ENCODE data around the gene MTCL3.

The MTCL3 gene

GRCh38 chr6:127533011-127533410, 13.9 kb upstream of the MTCL3 start:
- intact Hi-C loops (cut with micrococcal nuclease): no loop called here
- Histone ChIP-seq H3K4me3 (replicated peaks in 1 of 2; ENCODE audit: low read depth in 1 of 2, low read length in 2 of 2) (no peak overlapping the region), H3K9ac (ENCODE audit: low read length) (no peak overlapping the region), H3K27me3 (ENCODE audit: insufficient read depth, low read length) (no peaks in the 10 kb centered on the region), H3K79me2 (ENCODE audit: insufficient read depth, low read length) (no peaks in the 10 kb centered on the region), H3K4me2 (ENCODE audit: low read length) (no peak overlapping the region), H3K27ac (ENCODE audit: low read depth, low read length) (no peak overlapping the region), H3K4me1 (ENCODE audit: control insufficient read depth in 1 of 2, insufficient read depth in 2 of 2, low read length in 2 of 2) (no peaks in the 10 kb centered on the region), H2AFZ (ENCODE audit: low read depth, low read length, poor library complexity, severe bottlenecking) (peak overlapping the region; percentile 13), H3K9me3 (ENCODE audit: control insufficient read depth in 1 of 2, insufficient read depth in 1 of 2, low read depth in 1 of 2, low read length in 2 of 2) (no peaks in the 10 kb centered on the region), H4K20me1 (ENCODE audit: insufficient read depth) (no peaks in the 10 kb centered on the region), H3K9me2 (ENCODE audit: insufficient read depth) (no peaks in the 10 kb centered on the region), H3K36me3 (ENCODE audit: control insufficient read depth in 1 of 2, insufficient read depth in 2 of 2, low read length in 2 of 2) (no peaks in the 10 kb centered on the region)
- ATAC-seq: no peak
- DNase-seq (ENCODE audit: low read depth, low spot score): no peak
- ChIA-PET CTCF (interaction anchor here (1.2 kb wide), 1 partner anchor 16 kb away, joined by 3 read pairs; no protein-coding TSS in a partner anchor), POLR2A (no interaction called here), RAD21 (ENCODE audit: low non-redundant PET in 1 of 2, low total read pairs in 2 of 2, uncharacterized antibody in 2 of 2, unreplicated experiment in 2 of 2) (no interaction called here)
- BruUV-seq (replicated peaks): no TSS peak
- TF ChIP-seq RAD21 (IDR thresholded peaks at IDR 0.05; ENCODE audit: low read depth): no peak
- TF ChIP-seq POLR2AphosphoS5 (IDR thresholded peaks at IDR 0.05; ENCODE audit: low read depth, low read length): no peak
- TF ChIP-seq EGR1 (IDR thresholded peaks at IDR 0.05; ENCODE audit: low read depth): no peak
- TF ChIP-seq CBX3 (IDR thresholded peaks at IDR 0.05; ENCODE audit: low read depth): no peak
- TF ChIP-seq ZFX (IDR thresholded peaks at IDR 0.05): no peak
- no peak for TF ChIP-seq YY1 (IDR thresholded peaks at IDR 0.05; ENCODE audit: extremely low read depth, insufficient replicate concordance, low read depth, low read length)
- no peak for TF ChIP-seq REST (IDR thresholded peaks at IDR 0.05; ENCODE audit: low read depth)
- no peak for TF ChIP-seq CEBPB (IDR thresholded peaks at IDR 0.05; ENCODE audit: low read depth)
- no peak for TF ChIP-seq EZH2 (IDR thresholded peaks at IDR 0.05)
- TF ChIP-seq SRF (IDR thresholded peaks at IDR 0.05; ENCODE audit: low read depth): no peak
